Dendritic cell treated with granulocyte-macrophage colony-stimulating factor and Interleukin-4, amounts not matched to agents 40 ng/mL and 50 ng/mL, for 4 days (primary cell): ENCODE data around the gene TRAF3IP1.

Experiments used
- H3K27ac Mint-ChIP-seq: one replicate; pipeline ENCODE4 v1.8.0; 2022; ENCODE audit warnings: mild to moderate bottlenecking, mixed read lengths
- H3K27me3 Mint-ChIP-seq: one replicate; pipeline ENCODE4 v1.8.0; 2022; ENCODE audit warnings: mild to moderate bottlenecking, mixed read lengths
- H3K36me3 Mint-ChIP-seq: one replicate; pipeline ENCODE4 v1.8.0; 2022; ENCODE audit warnings: low read depth, mixed read lengths
- H3K4me1 Mint-ChIP-seq: one replicate; pipeline ENCODE4 v1.8.0; 2022; ENCODE audit warnings: low read depth, mixed read lengths
- H3K4me3 Mint-ChIP-seq: one replicate; pipeline ENCODE4 v1.8.0; 2022; ENCODE audit warnings: mild to moderate bottlenecking, moderate library complexity, mixed read lengths
- H3K9me3 Mint-ChIP-seq: one replicate; pipeline ENCODE4 v1.8.0; 2022; ENCODE audit warnings: mixed read lengths
- intact Hi-C: fragments of 100-400 bp; cut with micrococcal nuclease; formaldehyde crosslinking; loops from one replicate; pipeline ENCODE4 v1.15.0; 2022

TRAF3IP1 gene

DNA sequence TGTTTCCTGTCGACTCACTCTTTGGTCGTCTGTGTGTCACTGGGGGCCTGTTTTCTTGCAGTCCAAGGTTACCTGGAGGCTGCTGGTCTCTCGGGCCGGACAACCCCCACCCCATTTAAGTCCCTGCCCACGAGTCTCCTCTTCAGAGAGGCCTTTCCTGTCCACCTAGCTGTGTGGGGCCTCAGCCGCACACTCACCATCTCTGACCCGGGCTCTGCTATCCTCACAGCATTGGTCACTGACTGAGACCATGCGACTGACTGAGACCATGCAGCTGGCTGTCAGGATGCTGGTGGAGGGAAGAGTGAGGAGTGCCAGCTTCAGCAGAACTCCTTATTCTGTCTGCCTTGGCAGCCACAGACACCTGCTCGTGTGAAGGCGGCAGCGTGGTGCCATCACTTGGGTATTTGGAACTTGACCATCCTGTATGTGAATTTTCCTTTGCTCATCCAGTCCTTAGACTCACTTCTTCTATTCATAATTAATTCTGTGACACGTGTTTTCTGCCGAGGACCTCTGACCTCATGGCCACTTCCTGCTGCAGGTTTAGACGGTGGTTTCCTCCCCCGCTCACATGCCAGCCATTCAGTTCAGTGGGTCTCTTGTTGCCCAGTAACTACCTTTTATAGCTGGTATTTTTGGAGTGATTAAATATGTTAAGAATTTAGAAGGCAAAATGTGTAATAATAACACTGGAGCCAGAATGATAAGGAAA is 58.9 kb downstream of the TRAF3IP1 start:
- H3K36me3 Mint-ChIP-seq = no peaks in the 10 kb centered on the region
- no peak overlapping the region for H3K27ac Mint-ChIP-seq
- no peaks in the 10 kb centered on the region for H3K27me3 Mint-ChIP-seq
- no peak overlapping the region for H3K4me3 Mint-ChIP-seq
- no peaks in the 10 kb centered on the region for H3K9me3 Mint-ChIP-seq
- H3K4me1 Mint-ChIP-seq = peaks cover 76% of the 10 kb centered on the region
- intact Hi-C loops = loop anchor here (10.0 kb wide), 2 partner anchors 46 to 246 kb away; partner anchors contain the start of gene ASB1

DNA sequence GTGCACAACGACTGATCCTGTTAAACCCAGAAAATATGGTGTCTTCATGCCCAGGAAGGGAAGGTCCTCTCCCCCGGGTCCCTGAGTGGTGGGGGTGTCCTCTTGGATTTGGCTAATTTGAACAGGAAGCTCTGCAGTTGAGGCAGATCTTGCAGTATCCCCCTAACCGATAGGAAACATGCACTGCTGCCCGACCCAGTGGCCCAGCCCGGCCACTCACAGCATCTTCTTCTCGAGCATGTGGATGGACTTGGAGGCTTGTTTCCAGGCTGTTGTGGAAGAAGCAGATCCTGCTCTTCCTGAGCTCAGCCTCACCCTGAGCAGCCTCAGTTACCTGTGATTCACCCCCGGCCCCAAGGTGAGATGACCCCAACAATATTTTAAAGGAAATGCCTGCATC is 60.0 kb downstream of the TRAF3IP1 start:
- Mint-ChIP-seq H3K27me3 (no peaks in the 10 kb centered on the region), H3K9me3 (no peaks in the 10 kb centered on the region), H3K27ac (no peak overlapping the region), H3K4me3 (no peak overlapping the region), H3K36me3 (no peaks in the 10 kb centered on the region), H3K4me1 (peaks cover 65% of the 10 kb centered on the region)
- intact Hi-C loops = no loop called here

DNA sequence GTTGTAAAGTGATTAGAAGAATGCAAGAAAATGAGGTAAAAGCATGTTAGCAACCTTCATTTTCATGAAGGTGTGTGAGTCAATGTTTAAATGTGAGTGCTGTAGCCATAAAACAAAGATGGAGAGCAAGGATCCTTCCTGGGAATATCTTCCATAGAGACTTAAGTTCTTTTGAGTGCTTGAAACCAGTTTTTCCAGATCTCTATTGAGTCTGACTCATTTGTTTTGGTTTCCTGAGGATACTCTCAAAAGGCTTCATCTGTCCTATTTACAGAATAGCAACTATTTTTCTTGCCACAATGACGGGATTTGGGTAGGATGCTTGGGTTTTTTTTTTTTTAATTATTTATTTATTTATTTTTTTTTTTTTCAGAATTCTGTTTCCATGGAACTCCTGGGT is 60.5 kb downstream of the TRAF3IP1 start:
- H3K27ac Mint-ChIP-seq = peak overlapping the region; percentile 6
- H3K9me3 Mint-ChIP-seq = no peaks in the 10 kb centered on the region

GRCh38 chr2:238381341-238382115 is 61.2 kb downstream of the TRAF3IP1 start:
- Mint-ChIP-seq H3K4me1 (peaks cover 70% of the 10 kb centered on the region), H3K36me3 (no peaks in the 10 kb centered on the region), H3K27me3 (no peaks in the 10 kb centered on the region), H3K4me3 (no peak overlapping the region), H3K9me3 (no peaks in the 10 kb centered on the region), H3K27ac (peak overlapping the region; percentile 6)
- intact Hi-C loops = no loop called here

More for the DNA sequence above, 60.5 kb downstream of the TRAF3IP1 start:
- H3K4me1 Mint-ChIP-seq = peaks cover 67% of the 10 kb centered on the region
- intact Hi-C loops = no loop called here
- no peaks in the 10 kb centered on the region for H3K27me3 Mint-ChIP-seq
- no peaks in the 10 kb centered on the region for H3K36me3 Mint-ChIP-seq
- H3K4me3 Mint-ChIP-seq = no peak overlapping the region

DNA sequence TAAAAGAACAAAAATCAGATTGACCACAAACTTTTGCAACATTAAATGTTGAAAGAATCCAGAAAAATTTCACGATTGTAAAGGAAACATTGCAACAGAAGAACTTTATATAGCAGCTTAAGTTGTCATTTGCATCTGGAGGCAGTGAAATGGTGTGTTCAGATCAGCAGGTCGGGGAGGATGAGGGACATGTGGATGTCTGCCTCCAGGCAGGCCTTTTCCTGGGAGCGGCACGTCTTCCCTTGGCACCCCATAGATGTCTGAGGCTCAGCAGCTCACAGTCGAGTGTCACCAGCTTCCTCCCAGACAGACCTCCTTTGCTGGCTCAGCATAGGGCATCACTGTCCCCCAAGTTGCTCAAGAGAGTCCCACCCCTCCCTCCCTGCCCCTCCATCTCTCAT is 62.1 kb downstream of the TRAF3IP1 start:
- Mint-ChIP-seq H3K27me3 (no peaks in the 10 kb centered on the region), H3K4me1 (peaks cover 61% of the 10 kb centered on the region), H3K36me3 (no peaks in the 10 kb centered on the region), H3K27ac (no peak overlapping the region), H3K9me3 (no peaks in the 10 kb centered on the region), H3K4me3 (no peak overlapping the region)
- intact Hi-C loops = no loop called here

DNA sequence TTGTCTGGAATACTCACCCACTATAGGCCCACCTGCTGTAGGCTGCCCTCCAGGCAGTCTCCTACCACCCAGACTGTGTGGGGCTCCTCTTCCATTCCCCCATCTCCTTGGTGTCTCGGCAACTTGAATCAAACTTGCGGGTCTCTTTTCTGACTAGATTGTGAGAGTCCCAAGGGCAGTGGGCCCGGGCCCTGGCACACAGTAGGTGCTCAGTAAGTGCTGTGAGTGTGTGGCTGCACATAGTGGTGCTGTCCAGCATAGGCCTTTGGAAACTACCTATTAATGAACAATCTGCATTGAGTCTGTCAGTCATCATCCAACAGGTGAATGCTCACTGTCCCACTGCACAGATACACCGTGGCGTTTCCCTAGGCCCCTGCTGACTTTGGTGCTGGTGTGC is 62.8 kb downstream of the TRAF3IP1 start:
- Mint-ChIP-seq H3K4me1 (peaks cover 67% of the 10 kb centered on the region), H3K4me3 (no peak overlapping the region), H3K36me3 (no peaks in the 10 kb centered on the region), H3K27me3 (no peaks in the 10 kb centered on the region), H3K9me3 (no peaks in the 10 kb centered on the region), H3K27ac (no peak overlapping the region)
- intact Hi-C loops = no loop called here

DNA sequence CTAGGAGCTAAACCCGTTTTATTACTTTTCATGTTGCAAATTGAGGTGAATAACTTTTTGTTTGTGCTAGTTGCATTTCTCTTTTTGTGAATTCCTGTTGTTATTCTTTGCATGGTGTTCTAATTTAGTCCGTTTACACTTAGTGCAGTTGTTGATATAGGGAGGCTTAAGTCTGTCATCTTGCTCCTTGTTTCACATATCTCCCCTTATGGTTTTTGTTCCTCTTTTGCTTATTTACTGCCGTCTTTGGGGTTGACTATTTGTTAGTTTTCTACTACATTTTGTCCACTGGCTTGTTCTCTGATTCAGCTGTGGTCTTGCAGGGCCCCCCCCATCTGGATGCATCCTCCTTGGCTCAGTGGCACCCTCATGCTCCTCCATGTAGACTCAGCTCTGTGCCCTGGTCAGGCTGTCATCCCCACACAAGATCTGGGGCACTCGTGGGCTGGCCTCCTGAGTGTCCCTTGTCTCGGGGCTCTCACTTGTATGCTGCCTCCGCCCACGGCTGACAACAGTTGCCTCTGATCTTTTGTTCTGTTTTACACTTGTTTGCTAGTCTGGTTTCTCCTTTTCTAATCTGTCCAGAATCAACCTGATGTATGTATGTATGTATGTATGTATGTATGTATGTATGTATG is 63.5 kb downstream of the TRAF3IP1 start:
- H3K4me1 Mint-ChIP-seq = peaks cover 65% of the 10 kb centered on the region
- intact Hi-C loops = loop anchor here (2.0 kb wide), 1 partner anchor 13 kb away; no protein-coding TSS in a partner anchor
- H3K27me3 Mint-ChIP-seq = no peaks in the 10 kb centered on the region
- H3K36me3 Mint-ChIP-seq = no peaks in the 10 kb centered on the region
- H3K4me3 Mint-ChIP-seq = no peak overlapping the region
- peak overlapping the region; percentile 55 for H3K27ac Mint-ChIP-seq
- H3K9me3 Mint-ChIP-seq = no peaks in the 10 kb centered on the region

DNA sequence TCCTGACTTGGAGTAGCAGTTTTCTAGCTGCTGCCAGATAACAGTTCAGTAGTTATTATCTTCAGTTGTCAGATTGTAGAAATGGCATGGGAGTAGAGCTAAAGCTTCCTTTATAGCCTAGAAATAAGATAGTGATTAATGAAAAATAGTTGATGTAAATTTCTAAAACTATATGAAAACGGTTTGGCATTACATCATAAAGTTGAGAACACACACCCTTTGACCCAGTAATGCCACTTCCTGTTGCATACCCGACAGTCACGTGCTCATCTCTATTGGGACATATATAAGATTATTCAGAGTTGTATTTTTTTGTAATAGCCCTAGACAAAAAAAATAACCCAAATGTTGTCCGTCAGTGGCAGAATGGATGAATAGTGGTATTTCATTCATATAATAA is 67.0 kb downstream of the TRAF3IP1 start:
- Mint-ChIP-seq H3K4me1 (peaks cover 45% of the 10 kb centered on the region), H3K9me3 (no peaks in the 10 kb centered on the region), H3K27me3 (no peaks in the 10 kb centered on the region), H3K36me3 (no peaks in the 10 kb centered on the region), H3K27ac (no peak overlapping the region), H3K4me3 (no peak overlapping the region)
- intact Hi-C loops = no loop called here

- no peaks in the 10 kb centered on the region for H3K36me3 Mint-ChIP-seq
- H3K27me3 Mint-ChIP-seq = no peaks in the 10 kb centered on the region
- no peak overlapping the region for H3K27ac Mint-ChIP-seq
- H3K4me3 Mint-ChIP-seq = no peak overlapping the region
- H3K9me3 Mint-ChIP-seq = no peaks in the 10 kb centered on the region
- intact Hi-C loops = no loop called here
- H3K4me1 Mint-ChIP-seq = peaks cover 34% of the 10 kb centered on the region
Observed at GRCh38 chr2:238388794-238389193, 68.5 kb downstream of the TRAF3IP1 start.

DNA sequence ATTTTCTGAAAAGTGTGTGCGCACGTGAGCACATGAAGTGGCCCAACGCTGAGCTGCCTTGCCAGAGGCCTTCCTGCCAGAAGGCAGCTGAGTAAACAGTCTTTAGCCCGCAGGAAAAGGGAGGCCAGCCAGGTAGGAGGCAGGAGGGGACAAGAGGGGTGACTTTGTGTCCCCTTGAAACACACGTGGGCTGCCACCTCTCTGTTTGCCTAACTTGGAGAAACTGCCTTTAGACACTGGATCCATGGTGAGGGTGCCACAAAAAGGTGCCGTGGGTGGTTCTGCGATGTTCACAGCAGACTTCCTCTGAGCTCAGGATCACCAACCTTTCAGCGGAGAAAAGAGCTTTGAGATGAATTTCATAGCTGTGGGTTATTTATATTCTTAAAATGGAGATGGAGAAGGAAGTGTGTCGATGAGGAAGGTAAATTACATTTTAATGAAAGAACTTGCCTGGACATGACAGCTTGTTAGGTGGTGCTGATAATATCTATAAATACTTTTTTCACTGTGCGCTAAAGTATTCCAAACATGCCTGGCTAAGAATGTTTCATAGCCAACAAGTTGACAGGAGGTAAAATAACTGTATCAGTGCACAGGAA is 69.8 kb downstream of the TRAF3IP1 start:
- no peaks in the 10 kb centered on the region for H3K9me3 Mint-ChIP-seq
- no peak overlapping the region for H3K27ac Mint-ChIP-seq
- H3K27me3 Mint-ChIP-seq = no peaks in the 10 kb centered on the region
- no peak overlapping the region for H3K4me3 Mint-ChIP-seq
- no peaks in the 10 kb centered on the region for H3K36me3 Mint-ChIP-seq
- intact Hi-C loops = no loop called here
- H3K4me1 Mint-ChIP-seq = peaks cover 29% of the 10 kb centered on the region

GRCh38 chr2:238391042-238391689 is 70.8 kb downstream of the TRAF3IP1 start:
- Mint-ChIP-seq H3K36me3 (no peaks in the 10 kb centered on the region), H3K27me3 (no peaks in the 10 kb centered on the region), H3K27ac (no peak overlapping the region), H3K4me3 (no peak overlapping the region), H3K9me3 (no peaks in the 10 kb centered on the region), H3K4me1 (peaks cover 23% of the 10 kb centered on the region)
- intact Hi-C loops = no loop called here

DNA sequence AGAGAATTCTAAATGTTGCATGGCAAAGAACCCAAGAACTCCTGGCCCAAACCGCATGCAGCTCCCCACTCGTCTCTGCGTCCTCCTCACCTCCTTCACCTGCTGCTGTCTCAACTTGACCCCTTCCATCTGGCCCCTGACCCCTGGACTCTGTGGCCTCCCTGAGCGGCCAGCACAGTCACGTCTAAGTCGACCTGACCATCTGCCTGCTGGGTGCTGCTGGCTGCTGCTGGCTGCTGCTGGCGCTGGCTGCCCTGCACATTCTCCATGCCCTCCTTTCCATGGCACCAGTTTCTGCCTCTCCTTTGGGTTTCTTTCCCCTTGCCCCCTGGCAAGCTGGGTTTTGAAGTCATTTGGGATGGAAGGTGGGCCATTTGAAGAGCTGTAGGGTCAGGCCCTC is 76.3 kb downstream of the TRAF3IP1 start:
- no peak overlapping the region for H3K4me3 Mint-ChIP-seq
- no peak overlapping the region for H3K27ac Mint-ChIP-seq
- H3K36me3 Mint-ChIP-seq = peaks cover 12% of the 10 kb centered on the region
- H3K4me1 Mint-ChIP-seq = peaks cover 8% of the 10 kb centered on the region
- H3K27me3 Mint-ChIP-seq = no peaks in the 10 kb centered on the region
- H3K9me3 Mint-ChIP-seq = no peaks in the 10 kb centered on the region
- intact Hi-C loops = no loop called here

DNA sequence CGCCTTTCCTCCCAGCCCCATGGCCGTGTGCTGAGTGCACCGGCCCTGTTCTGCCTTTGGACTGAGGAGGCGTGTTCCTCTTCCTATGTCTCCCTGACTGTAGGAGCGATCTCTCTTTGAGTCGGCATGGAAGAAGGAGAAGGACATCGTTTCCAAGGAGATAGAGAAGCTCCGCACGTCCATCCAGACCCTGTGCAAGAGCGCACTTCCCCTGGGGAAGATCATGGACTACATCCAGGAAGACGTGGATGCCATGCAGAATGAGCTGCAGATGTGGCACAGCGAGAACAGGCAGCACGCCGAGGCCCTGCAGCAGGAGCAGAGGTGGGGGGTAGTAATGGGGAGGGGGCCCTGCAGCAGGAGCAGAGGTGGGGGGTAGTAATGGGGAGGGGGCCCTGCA is 77.0 kb downstream of the TRAF3IP1 start:
- H3K9me3 Mint-ChIP-seq = no peaks in the 10 kb centered on the region
- no peak overlapping the region for H3K4me3 Mint-ChIP-seq
- peaks cover 12% of the 10 kb centered on the region for H3K36me3 Mint-ChIP-seq
- peaks cover 3% of the 10 kb centered on the region for H3K4me1 Mint-ChIP-seq
- intact Hi-C loops = no loop called here
- no peaks in the 10 kb centered on the region for H3K27me3 Mint-ChIP-seq
- no peak overlapping the region for H3K27ac Mint-ChIP-seq
